ENCODE data around the gene MAPK8IP3. TPM values are rescaled to one million over a fixed set of nuclear protein-coding genes. Genes with fewer than 3 reads are reported as not detected.

The MAPK8IP3 gene
- total and polyA plus RNA-seq, 9 of the 15 experiments (the other 6 are each of a cell fraction or from before 2014, with no cell fraction given): 0.17 to 58.7 (median 16.7) TPM

- TF ChIP-seq TAF7 (tag; IDR thresholded peaks at IDR 0.05): 0 out of 2 replicates have a peak, but pooled peaks have one; percentile 14
- TF ChIP-seq NR0B1 (IDR thresholded peaks at IDR 0.05; ENCODE audit: partially characterized antibody): no peak
- TF ChIP-seq ARHGAP35 (IDR thresholded peaks at IDR 0.05; ENCODE audit: partially characterized antibody): no peak
- no peak for TF ChIP-seq ZNF445 (CRISPR knock-in tag; IDR thresholded peaks at IDR 0.05; ENCODE audit: low read depth)
- peak; percentile 6; the same call in 1 of the 2 replicates for TF ChIP-seq ARID1B (IDR thresholded peaks at IDR 0.05)
- peak; percentile 78 for TF ChIP-seq ETV1 (tag; conservative IDR thresholded peaks at IDR 0.05; ENCODE audit: low read depth)
- TF ChIP-seq ZNF398 (CRISPR knock-in tag; IDR thresholded peaks at IDR 0.05): no peak
- no peak for TF ChIP-seq DEAF1 (CRISPR knock-in tag; IDR thresholded peaks at IDR 0.05)
- TF ChIP-seq ZBTB11 (CRISPR knock-in tag; IDR thresholded peaks at IDR 0.05): peak; percentile 42 to 93 (median 75); a peak in 5 of 6 replicates
- 0 out of 2 replicates have a peak, but pooled peaks have one; percentile 66 for TF ChIP-seq PTBP1 (IDR thresholded peaks at IDR 0.05; ENCODE audit: low read depth, low read length)
- no peak for TF ChIP-seq CHD4 (IDR thresholded peaks at IDR 0.05; ENCODE audit: insufficient read depth, insufficient replicate concordance, low read depth, low read length, poor library complexity, severe bottlenecking)
- no peak for TF ChIP-seq KDM1A (IDR thresholded peaks at IDR 0.05)
- no peak for TF ChIP-seq SMARCB1 (IDR thresholded peaks at IDR 0.05; ENCODE audit: insufficient read length, low read depth)
- 0 out of 2 replicates have a peak, but pooled peaks have one; percentile 45 for TF ChIP-seq SMARCA5 (IDR thresholded peaks at IDR 0.05)
- no peak for TF ChIP-seq FOXA3 (CRISPR knock-in tag; conservative IDR thresholded peaks at IDR 0.05 in 1 of 2, IDR thresholded peaks at IDR 0.05 in 1 of 2)
- 0 out of 2 replicates have a peak, but pooled peaks have one; percentile 56 for TF ChIP-seq DNMT1 (IDR thresholded peaks at IDR 0.05)
- TF ChIP-seq ZNF561 (CRISPR knock-in tag; conservative IDR thresholded peaks at IDR 0.05): no peak
- TF ChIP-seq HDAC6 (IDR thresholded peaks at IDR 0.05; ENCODE audit: low read depth, low read length): no peak
- no peak for TF ChIP-seq FOXJ2 (tag; IDR thresholded peaks at IDR 0.05)
Observed at GRCh38 chr16:1705688-1706385, at the start of gene MAPK8IP3 (continued).
